Measurements from ENCODE around the gene GPR37L1. TPM values are rescaled to one million over a fixed set of nuclear protein-coding genes. Genes with fewer than 3 reads are reported as not detected.
A peak's percentile ranks its signal among the peaks of the same experiment; 100 is the strongest.

GPR37L1 gene
- total RNA-seq, 1 experiment from 2014 or later = 0.12 TPM

DNA sequence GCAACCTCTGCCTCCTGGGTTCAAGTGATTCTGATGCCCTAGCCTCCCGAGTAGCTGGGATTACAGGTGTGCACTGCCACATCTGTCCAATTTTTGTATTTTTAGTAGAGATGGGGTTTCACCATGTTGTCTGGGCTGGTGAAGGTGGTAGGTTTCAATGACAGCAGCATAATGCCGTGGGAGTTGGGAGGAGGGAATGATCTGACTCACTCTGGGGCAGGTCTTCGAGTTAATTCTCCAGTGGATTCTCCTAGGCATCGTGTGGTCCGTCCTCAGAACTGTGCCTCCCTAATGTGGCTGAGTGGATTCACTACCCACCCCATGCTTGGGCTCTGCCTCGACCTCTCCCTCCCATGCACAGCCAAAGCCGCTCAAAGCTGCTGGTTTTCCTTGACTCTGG, 1.7 kb upstream of the GPR37L1 start:
- H3K27ac Mint-ChIP-seq (ENCODE audit: unreplicated experiment) = peak overlapping the region; percentile 11
- H3K4me1 Mint-ChIP-seq (ENCODE audit: low read depth, unreplicated experiment) = peaks cover 14% of the 10 kb centered on the region
- no peak for DNase-seq
- TF ChIP-seq, protein P1, sequence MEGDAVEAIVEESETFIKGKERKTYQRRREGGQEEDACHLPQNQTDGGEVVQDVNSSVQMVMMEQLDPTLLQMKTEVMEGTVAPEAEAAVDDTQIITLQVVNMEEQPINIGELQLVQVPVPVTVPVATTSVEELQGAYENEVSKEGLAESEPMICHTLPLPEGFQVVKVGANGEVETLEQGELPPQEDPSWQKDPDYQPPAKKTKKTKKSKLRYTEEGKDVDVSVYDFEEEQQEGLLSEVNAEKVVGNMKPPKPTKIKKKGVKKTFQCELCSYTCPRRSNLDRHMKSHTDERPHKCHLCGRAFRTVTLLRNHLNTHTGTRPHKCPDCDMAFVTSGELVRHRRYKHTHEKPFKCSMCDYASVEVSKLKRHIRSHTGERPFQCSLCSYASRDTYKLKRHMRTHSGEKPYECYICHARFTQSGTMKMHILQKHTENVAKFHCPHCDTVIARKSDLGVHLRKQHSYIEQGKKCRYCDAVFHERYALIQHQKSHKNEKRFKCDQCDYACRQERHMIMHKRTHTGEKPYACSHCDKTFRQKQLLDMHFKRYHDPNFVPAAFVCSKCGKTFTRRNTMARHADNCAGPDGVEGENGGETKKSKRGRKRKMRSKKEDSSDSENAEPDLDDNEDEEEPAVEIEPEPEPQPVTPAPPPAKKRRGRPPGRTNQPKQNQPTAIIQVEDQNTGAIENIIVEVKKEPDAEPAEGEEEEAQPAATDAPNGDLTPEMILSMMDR (IDR thresholded peaks at IDR 0.05; ENCODE audit: unreplicated experiment) = no peak
- no peak overlapping the region for H3K4me3 Mint-ChIP-seq (ENCODE audit: low read depth, unreplicated experiment)
- BruUV-seq (replicated peaks) = no TSS peak
- intact Hi-C loops (cut with micrococcal nuclease; ENCODE audit: unreplicated experiment) = no loop called here
- H3K36me3 Mint-ChIP-seq (ENCODE audit: insufficient read depth, unreplicated experiment) = no peaks in the 10 kb centered on the region
- no peaks in the 10 kb centered on the region for H3K9me3 Mint-ChIP-seq (ENCODE audit: low read depth, unreplicated experiment)
- CTCF ChIA-PET = interaction anchor here (2.1 kb wide), 1 partner anchor 113 kb away, joined by 5 read pairs; no protein-coding TSS in a partner anchor
- H3K27me3 Mint-ChIP-seq (ENCODE audit: unreplicated experiment) = peaks cover 20% of the 10 kb centered on the region

DNA sequence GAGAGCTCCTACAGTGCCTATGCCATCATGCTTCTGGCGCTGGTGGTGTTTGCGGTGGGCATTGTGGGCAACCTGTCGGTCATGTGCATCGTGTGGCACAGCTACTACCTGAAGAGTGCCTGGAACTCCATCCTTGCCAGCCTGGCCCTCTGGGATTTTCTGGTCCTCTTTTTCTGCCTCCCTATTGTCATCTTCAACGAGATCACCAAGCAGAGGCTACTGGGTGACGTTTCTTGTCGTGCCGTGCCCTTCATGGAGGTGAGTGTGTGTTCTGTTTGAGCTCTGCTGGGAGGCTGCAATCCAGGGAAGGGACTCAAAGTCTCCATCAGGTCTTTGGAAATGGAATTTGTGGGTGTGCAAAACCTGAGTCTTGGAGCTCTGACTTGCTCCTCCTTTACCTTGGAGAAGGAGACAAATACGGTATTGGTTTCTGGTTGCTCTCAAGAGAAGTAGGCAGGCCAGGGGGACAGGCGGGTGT, 658 bp downstream of the GPR37L1 start:
- Mint-ChIP-seq H3K9me3 (ENCODE audit: low read depth, unreplicated experiment) (no peaks in the 10 kb centered on the region), H3K27ac (ENCODE audit: unreplicated experiment) (no peak overlapping the region), H3K27me3 (ENCODE audit: unreplicated experiment) (peaks cover 20% of the 10 kb centered on the region), H3K4me1 (ENCODE audit: low read depth, unreplicated experiment) (peaks cover 14% of the 10 kb centered on the region), H3K4me3 (ENCODE audit: low read depth, unreplicated experiment) (no peak overlapping the region), H3K36me3 (ENCODE audit: insufficient read depth, unreplicated experiment) (peaks cover under 1% of the 10 kb centered on the region)
- TF ChIP-seq, protein P1 (IDR thresholded peaks at IDR 0.05; ENCODE audit: unreplicated experiment) = no peak
- intact Hi-C loops (cut with micrococcal nuclease; ENCODE audit: unreplicated experiment) = no loop called here
- no peak for DNase-seq
- BruUV-seq (replicated peaks) = no TSS peak
- CTCF ChIA-PET = interaction anchor here (1.0 to 3.2 kb wide), 2 partner anchors 12 to 123 kb away, joined by 4 to 9 read pairs; no protein-coding TSS in a partner anchor

DNA sequence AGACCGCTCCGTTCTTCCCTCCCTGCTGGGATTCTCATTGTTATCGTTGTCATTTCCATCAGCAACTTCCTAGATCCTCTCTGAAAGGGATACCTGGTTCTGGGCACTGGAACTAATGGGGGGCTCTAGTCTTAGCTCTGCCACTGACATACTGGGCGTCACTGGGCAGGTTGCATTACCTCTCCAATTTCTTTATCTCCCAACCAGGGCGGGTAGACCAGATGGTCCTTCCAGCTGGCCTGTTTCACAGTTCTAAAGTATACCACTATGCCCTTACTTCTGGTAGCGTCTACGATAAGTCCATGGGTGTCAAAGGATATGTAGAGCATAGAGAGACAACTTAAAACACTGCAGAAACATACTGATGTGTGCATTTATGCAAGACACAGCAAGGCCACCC, 1.4 kb downstream of the GPR37L1 start:
- BruUV-seq (replicated peaks) = no TSS peak
- TF ChIP-seq, protein P1 (IDR thresholded peaks at IDR 0.05; ENCODE audit: unreplicated experiment) = no peak
- Mint-ChIP-seq H3K9me3 (ENCODE audit: low read depth, unreplicated experiment) (no peaks in the 10 kb centered on the region), H3K27ac (ENCODE audit: unreplicated experiment) (no peak overlapping the region), H3K27me3 (ENCODE audit: unreplicated experiment) (peaks cover 20% of the 10 kb centered on the region), H3K4me1 (ENCODE audit: low read depth, unreplicated experiment) (peaks cover 18% of the 10 kb centered on the region), H3K36me3 (ENCODE audit: insufficient read depth, unreplicated experiment) (peaks cover 8% of the 10 kb centered on the region), H3K4me3 (ENCODE audit: low read depth, unreplicated experiment) (no peak overlapping the region)
- CTCF ChIA-PET = interaction anchor here (0.9 to 3.2 kb wide), 2 partner anchors 11 to 125 kb away, joined by 3 to 9 read pairs; no protein-coding TSS in a partner anchor
- DNase-seq = no peak
- intact Hi-C loops (cut with micrococcal nuclease; ENCODE audit: unreplicated experiment) = no loop called here

DNA sequence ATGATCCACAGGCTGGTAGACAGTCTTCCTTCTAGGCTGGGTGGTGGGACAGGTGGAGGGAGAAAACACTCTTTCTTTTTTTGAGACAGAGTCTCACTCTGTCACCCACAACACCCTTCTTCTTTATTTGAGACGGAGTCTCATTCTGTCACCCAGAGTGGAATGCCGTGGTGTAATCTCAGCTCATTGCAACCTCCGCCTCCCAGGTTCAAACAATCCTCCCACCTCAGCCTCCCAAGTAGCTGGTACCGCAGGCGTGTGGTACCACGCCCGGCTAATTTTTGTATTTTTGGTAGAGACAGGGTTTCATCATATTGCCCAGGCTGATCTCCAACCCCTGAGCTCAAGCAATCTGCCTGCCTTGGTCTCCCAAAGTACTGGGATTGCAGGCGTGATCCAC, 2.9 kb downstream of the GPR37L1 start:
- no peak overlapping the region for H3K27ac Mint-ChIP-seq (ENCODE audit: unreplicated experiment)
- intact Hi-C loops (cut with micrococcal nuclease; ENCODE audit: unreplicated experiment) = no loop called here

More for the DNA sequence above, 2.9 kb downstream of the GPR37L1 start:
- CTCF ChIA-PET = interaction anchor here (0.9 to 1.1 kb wide), 3 partner anchors 10 to 117 kb away, joined by 3 to 4 read pairs (median 3); no protein-coding TSS in a partner anchor
- TF ChIP-seq, protein P1 (IDR thresholded peaks at IDR 0.05; ENCODE audit: unreplicated experiment) = no peak
- no TSS peak for BruUV-seq (replicated peaks)
- peaks cover 24% of the 10 kb centered on the region for H3K4me1 Mint-ChIP-seq (ENCODE audit: low read depth, unreplicated experiment)
- no peak overlapping the region for H3K4me3 Mint-ChIP-seq (ENCODE audit: low read depth, unreplicated experiment)
- no peaks in the 10 kb centered on the region for H3K9me3 Mint-ChIP-seq (ENCODE audit: low read depth, unreplicated experiment)
- no peak for DNase-seq
- H3K27me3 Mint-ChIP-seq (ENCODE audit: unreplicated experiment) = peaks cover 20% of the 10 kb centered on the region
- peaks cover 19% of the 10 kb centered on the region for H3K36me3 Mint-ChIP-seq (ENCODE audit: insufficient read depth, unreplicated experiment)
